Fibroblast of the aortic adventitia (primary cell): Measurements from ENCODE around the gene SLC22A1. TPM values are rescaled to one million over a fixed set of nuclear protein-coding genes. Genes with fewer than 3 reads are reported as not detected.

Source experiments
- DNase-seq: peaks from one replicate; pipeline ENCODE4 v3.0.0-alpha.2; 2010; ENCODE audit warnings: low read depth
- H3K4me3 ChIP-seq: 2 replicates; pipeline ENCODE4 v1.5.1; 2011; ENCODE audit warnings: low read depth, mild to moderate bottlenecking, control low read depth, low read length, moderate library complexity
- CTCF ChIP-seq: IDR thresholded peaks from 2 replicates; pipeline ENCODE4 v1.5.1; 2011; ENCODE audit warnings: mild to moderate bottlenecking, low read length, control low read depth, inconsistent platforms; ENCODE audit not compliant: insufficient read depth
- total RNA-seq: library from RNA; depleted of rRNA; stranded (reverse); fragments of >200 nt; gene quantifications from 2 replicates; pipeline ENCODE4 v1.2.3, GENCODE V29; 2012; ENCODE audit warnings: low replicate concordance

The SLC22A1 gene
- 0.09 and 5.8 TPM in 2 replicates for total RNA-seq

- no peak for DNase-seq
- H3K4me3 ChIP-seq: no peak within 1 kb of the TSS
- no peak for TF ChIP-seq CTCF
Observed at GRCh38 chr6:160121558-160121957, at the start of gene SLC22A1. TSS of gene SLC22A1 (plus strand) at chr6:160121815. CDS start at chr6:160121936, 121 bp downstream.

DNA sequence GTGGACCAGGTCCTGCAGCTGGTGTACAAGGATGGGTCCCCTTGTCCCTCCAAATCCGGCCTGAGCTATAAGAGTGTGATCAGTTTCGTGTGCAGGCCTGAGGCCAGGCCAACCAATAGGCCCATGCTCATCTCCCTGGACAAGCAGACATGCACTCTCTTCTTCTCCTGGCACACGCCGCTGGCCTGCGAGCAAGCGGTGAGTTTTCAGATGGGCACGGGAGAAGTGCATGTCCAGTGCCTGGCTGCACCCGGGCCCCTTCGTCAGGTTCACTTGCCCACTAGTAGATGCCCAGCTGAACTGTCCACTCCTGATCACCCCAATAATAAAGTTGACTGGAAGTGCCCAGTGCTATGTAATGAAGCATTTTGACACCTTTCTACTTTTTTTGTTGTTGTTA, 48.3 kb upstream of the SLC22A1 start:
- no peak for DNase-seq
- H3K4me3 ChIP-seq: no peak overlapping the region
- TF ChIP-seq CTCF: no peak

GRCh38 chr6:160076009-160076408, 45.6 kb upstream of the SLC22A1 start:
- TF ChIP-seq CTCF: no peak
- DNase-seq: no peak
- no peak overlapping the region for H3K4me3 ChIP-seq

DNA sequence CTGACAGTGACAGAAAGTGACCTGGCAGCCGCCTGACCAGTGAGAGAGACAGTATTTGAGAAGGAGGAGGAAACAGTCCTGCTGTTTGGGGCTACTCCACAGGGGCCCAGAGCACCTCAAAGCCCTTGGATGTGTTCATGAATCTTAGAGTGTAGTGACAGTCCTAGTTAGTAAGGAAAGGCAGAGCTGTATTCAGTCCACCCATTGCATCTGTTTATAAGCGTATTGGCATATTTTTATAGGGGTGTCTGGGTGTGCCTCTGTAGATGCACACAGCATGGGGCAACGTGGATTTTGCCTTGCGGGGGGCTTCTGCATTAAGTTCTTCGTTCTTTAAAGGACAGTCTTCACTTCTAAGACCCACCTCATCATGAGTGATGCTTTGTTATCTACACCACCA, 44.6 kb upstream of the SLC22A1 start:
- DNase-seq: no peak
- TF ChIP-seq CTCF: no peak
- no peak overlapping the region for H3K4me3 ChIP-seq

- no peak overlapping the region for H3K4me3 ChIP-seq
- no peak for TF ChIP-seq CTCF
- DNase-seq: no peak
Observed at GRCh38 chr6:160077526-160077925, 44.1 kb upstream of the SLC22A1 start.

DNA sequence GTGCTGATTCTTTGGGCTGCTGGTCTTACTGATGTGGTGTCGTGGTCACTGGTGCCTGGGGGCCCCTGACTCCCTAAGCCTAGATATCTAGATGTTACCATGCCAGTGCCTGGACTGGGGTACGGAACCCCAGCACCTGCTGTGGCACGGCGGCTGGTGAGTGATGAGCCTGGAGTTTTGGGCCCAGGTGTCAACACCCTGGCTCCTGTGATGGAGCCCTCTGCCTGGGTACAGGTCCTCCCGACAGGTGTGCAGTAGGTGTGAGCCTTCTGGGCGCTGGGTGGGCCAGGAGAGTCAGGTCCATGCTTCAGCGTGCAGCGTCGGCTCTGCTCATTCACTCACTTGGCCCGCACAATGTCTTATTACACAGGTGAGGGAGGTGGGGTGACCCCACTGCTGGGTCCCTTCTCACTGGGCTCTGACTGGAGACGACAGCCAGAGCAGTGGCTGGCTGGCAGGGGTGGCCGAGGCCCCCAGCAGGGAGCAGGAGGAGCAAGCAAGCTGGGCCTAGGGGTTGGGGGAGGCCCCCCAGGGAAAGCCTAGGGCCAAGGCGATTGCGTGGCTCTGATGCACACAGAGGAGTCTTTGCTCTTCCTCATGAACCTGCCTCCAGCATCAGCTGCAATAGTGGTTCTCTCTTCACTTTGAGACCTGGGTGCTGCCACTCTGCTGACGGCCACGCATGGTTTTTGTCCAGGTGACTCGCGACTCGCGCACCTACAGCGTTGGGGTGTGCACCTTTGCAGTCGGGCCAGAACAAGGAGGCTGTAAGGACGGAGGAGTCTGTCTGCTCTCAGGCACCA, 42.5 kb upstream of the SLC22A1 start:
- no peak for DNase-seq
- no peak overlapping the region for H3K4me3 ChIP-seq
- no peak for TF ChIP-seq CTCF

DNA sequence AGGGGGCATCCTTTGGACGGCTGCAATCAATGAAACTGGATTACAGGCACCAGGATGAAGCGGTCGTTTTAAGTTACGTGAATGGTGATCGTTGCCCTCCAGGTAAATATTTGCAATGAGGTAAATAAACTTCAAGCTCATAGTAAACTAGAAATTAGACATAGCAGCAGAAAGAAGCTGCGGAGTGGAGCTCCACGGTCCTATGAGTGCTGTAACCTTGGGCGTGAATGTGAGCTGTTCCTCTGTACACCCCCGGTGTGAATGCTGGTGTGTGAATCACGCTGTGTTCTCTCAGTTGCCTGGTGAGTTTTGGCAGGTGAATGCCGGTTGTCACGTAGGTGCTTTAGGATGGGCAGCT, 42.0 kb upstream of the SLC22A1 start:
- TF ChIP-seq CTCF: no peak

More for the DNA sequence above, 42.0 kb upstream of the SLC22A1 start:
- no peak overlapping the region for H3K4me3 ChIP-seq
- no peak for DNase-seq
